Upper lobe of left lung (tissue), 6 donors: ENCODE measurements around the gene FARP1. TPM values are rescaled to one million over a fixed set of nuclear protein-coding genes. Genes with fewer than 3 reads are reported as not detected.

Experiments
- ATAC-seq, 2 donors: fragments of 200-7000 bp; cut with Tn5 transposase; one replicate each; pipeline ENCODE4 v1.9.1; 2022; ENCODE audit warnings: mild to moderate bottlenecking in 2 of 2, moderate library complexity in 2 of 2; ENCODE audit not compliant: low FRiP score in 2 of 2
- DNase-seq, 2 donors: peaks; one replicate each; pipeline ENCODE4 v3.0.0-alpha.2; 2019 to 2020
- H3K27ac ChIP-seq, 4 donors: fragments of 200-600 bp; sonication (generic); one replicate each; pipeline ENCODE4 v1.5.1; 2016 to 2019
- H3K27me3 ChIP-seq, 4 donors: fragments of 200-600 bp; sonication (generic); one replicate each; pipeline ENCODE4 v1.5.1; 2017 to 2019
- H3K36me3 ChIP-seq, 4 donors: fragments of 200-600 bp; sonication (generic); one replicate each; pipeline ENCODE4 v1.5.1; 2016 to 2019
- H3K4me1 ChIP-seq, 4 donors: fragments of 200-600 bp; sonication (generic); one replicate each; pipeline ENCODE4 v1.5.1; 2018 to 2019
- H3K4me3 ChIP-seq, 4 donors: fragments of 200-600 bp; sonication (generic); one replicate each; pipeline ENCODE4 v1.5.1; 2017 to 2019; ENCODE audit warnings: mild to moderate bottlenecking in 2 of 4, moderate library complexity in 1 of 4
- H3K9me3 ChIP-seq, 4 donors: fragments of 200-600 bp; sonication (generic); one replicate each; pipeline ENCODE4 v1.5.1; 2018 to 2019
- CTCF ChIP-seq, 6 experiments: fragments of 450-650 bp in 4 of 6; fragments of 200-600 bp in 2 of 6; sonication (generic) in 2 of 6; IDR thresholded peaks; one replicate each; pipeline ENCODE4 v1.5.1; 2016 to 2019; ENCODE audit warnings: antibody characterized with exemption in 6 of 6
- EP300 ChIP-seq, 4 donors: sonication (generic); formaldehyde crosslinking; IDR thresholded peaks; one replicate each; pipeline ENCODE4 v1.5.1; 2017; ENCODE audit warnings: antibody characterized with exemption in 4 of 4, control low read depth in 2 of 4
- POLR2A ChIP-seq, 4 donors: fragments of 450-650 bp; IDR thresholded peaks; one replicate each; pipeline ENCODE4 v1.5.1; 2016 to 2017; ENCODE audit warnings: antibody characterized with exemption in 4 of 4, mild to moderate bottlenecking in 2 of 4
- POLR2AphosphoS5 ChIP-seq, 2 donors: sonication (generic); formaldehyde crosslinking; IDR thresholded peaks; one replicate each; pipeline ENCODE4 v1.5.1; 2017; ENCODE audit warnings: antibody characterized with exemption in 2 of 2
- whole genome bisulfite sequencing, 2 donors: methylation state at CpG; one replicate each; pipeline ENCODE4 v1.1.5; 2017 to 2018; 5-methylcytosine and 5-hydroxymethylcytosine counted together
- total RNA-seq, 6 donors: library from RNA; depleted of rRNA in 4 of 6; stranded (reverse); fragments of >200 nt in 4 of 6; gene quantifications; one replicate each; pipeline versions ENCODE4 v1.1.0 to v1.2.1, GENCODE V29; 2016 to 2021
- donor health status: DM: no; HTN: no; CAD: no; lungs with moderate emphysema.
- donor health status: DM: no; HTN: yes; CAD: no; lungs with severe emphysema.

Gene FARP1
- total RNA-seq, 6 donors from 2014 or later, result 65.7 to 111 (median 91.8) TPM

GRCh38 chr13:98098516-98098915 lies 44.4 kb upstream of the FARP1 start:
- TF ChIP-seq POLR2AphosphoS5 (IDR thresholded peaks at IDR 0.05) (no peak), POLR2A (IDR thresholded peaks at IDR 0.05) (no peak), EP300 (IDR thresholded peaks at IDR 0.05) (no peak), CTCF (IDR thresholded peaks at IDR 0.05) (no peak)
- Histone ChIP-seq H3K9me3 (no peaks in the 10 kb centered on the region), H3K4me1 (no peaks in the 10 kb centered on the region), H3K4me3 (no peak overlapping the region), H3K36me3 (no peaks in the 10 kb centered on the region), H3K27ac (no peak overlapping the region), H3K27me3 (no peaks in the 10 kb centered on the region)
- ATAC-seq, result no peak
- 80 to 90% methylated on average over 7 of the region's 7 CpGs for WGBS, 2 donors
- DNase-seq, result no peak

- no peaks in the 10 kb centered on the region for H3K36me3 ChIP-seq
- ATAC-seq, result no peak
- WGBS, 2 donors, result 91 to 95% methylated on average over 4 of the region's 4 CpGs
- TF ChIP-seq CTCF (IDR thresholded peaks at IDR 0.05) (no peak), POLR2A (IDR thresholded peaks at IDR 0.05) (no peak), POLR2AphosphoS5 (IDR thresholded peaks at IDR 0.05) (no peak), EP300 (IDR thresholded peaks at IDR 0.05) (no peak)
- no peak for DNase-seq
- no peak overlapping the region for H3K27ac ChIP-seq
- H3K9me3 ChIP-seq, result no peaks in the 10 kb centered on the region
- no peaks in the 10 kb centered on the region for H3K27me3 ChIP-seq
- no peaks in the 10 kb centered on the region for H3K4me1 ChIP-seq
- H3K4me3 ChIP-seq, result no peak overlapping the region
These were observed 43.3 kb upstream of the FARP1 start for GRCh38 chr13:98099627-98100026.

GRCh38 chr13:98100481-98100880 lies 42.4 kb upstream of the FARP1 start:
- H3K4me3 ChIP-seq, result no peak overlapping the region
- no peak for ATAC-seq
- WGBS, 2 donors, result 87 to 93% methylated on average over 10 of the region's 10 CpGs
- no peaks in the 10 kb centered on the region for H3K36me3 ChIP-seq
- no peak overlapping the region for H3K27ac ChIP-seq
- no peaks in the 10 kb centered on the region for H3K9me3 ChIP-seq
- H3K4me1 ChIP-seq, result peaks cover 0 to 3% (median under 1%) of the 10 kb centered on the region in 4 donors
- no peak for DNase-seq
- H3K27me3 ChIP-seq, result no peaks in the 10 kb centered on the region
- TF ChIP-seq EP300 (IDR thresholded peaks at IDR 0.05), result no peak
- TF ChIP-seq POLR2A (IDR thresholded peaks at IDR 0.05), result no peak
- TF ChIP-seq CTCF (IDR thresholded peaks at IDR 0.05), result no peak

GRCh38 chr13:98103531-98103930 lies 39.4 kb upstream of the FARP1 start:
- no peak overlapping the region for H3K4me3 ChIP-seq
- H3K9me3 ChIP-seq, result no peaks in the 10 kb centered on the region
- H3K4me1 ChIP-seq, result peaks cover 0 to 8% (median 3%) of the 10 kb centered on the region in 4 donors
- WGBS, 2 donors, result 86 to 93% methylated on average over 2 of the region's 2 CpGs
- H3K36me3 ChIP-seq, result no peaks in the 10 kb centered on the region
- TF ChIP-seq EP300 (IDR thresholded peaks at IDR 0.05), result no peak
- TF ChIP-seq POLR2A (IDR thresholded peaks at IDR 0.05), result no peak
- no peak for TF ChIP-seq CTCF (IDR thresholded peaks at IDR 0.05)
- TF ChIP-seq POLR2AphosphoS5 (IDR thresholded peaks at IDR 0.05), result no peak
- DNase-seq (no peak), ATAC-seq (no peak)
- H3K27ac ChIP-seq, result no peak overlapping the region
- H3K27me3 ChIP-seq, result no peaks in the 10 kb centered on the region
